GM21381 (cell line): Measurements from ENCODE around the gene CDADC1.
"Not testable (repeated sequence)": the region's sequence is repeated elsewhere in the genome, so short reads cannot be mapped to it uniquely, and the experiment has no call there.

Source experiments
- ATAC-seq: cut with Tn5 transposase; IDR thresholded peaks from one replicate; pipeline ENCODE4 v1.9.1; 2021; ENCODE audit warnings: mild to moderate bottlenecking, moderate library complexity; ENCODE audit not compliant: unreplicated experiment

CDADC1 gene

GRCh38 chr13:49292742-49293486, 45.2 kb downstream of the CDADC1 start:
- ATAC-seq = no peak

DNA sequence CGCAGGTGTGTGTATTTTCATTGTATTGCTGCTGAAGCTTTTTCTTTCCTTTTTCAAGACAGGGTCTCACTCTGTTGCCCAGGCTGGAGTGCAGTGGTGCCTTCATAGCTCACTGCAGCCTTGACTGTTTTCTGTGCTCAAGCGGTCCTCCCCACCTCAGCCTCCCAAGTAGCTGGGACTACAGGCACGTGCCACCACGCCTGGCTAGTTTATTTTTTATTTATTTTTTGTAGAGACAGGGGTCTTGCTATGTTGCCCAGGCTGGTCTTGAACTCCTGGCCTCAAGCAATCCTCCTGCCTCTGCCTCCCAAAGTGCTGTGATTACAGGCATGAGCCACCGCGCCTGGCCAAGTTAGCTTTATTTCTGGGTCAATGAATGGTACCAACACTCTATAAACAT, 47.0 kb downstream of the CDADC1 start:
- not testable (repeated sequence) for ATAC-seq

GRCh38 chr13:49295244-49295643, 47.5 kb downstream of the CDADC1 start:
- ATAC-seq = no peak

GRCh38 chr13:49296659-49297058, 48.9 kb downstream of the CDADC1 start:
- ATAC-seq = no peak

- no peak for ATAC-seq
Measured at GRCh38 chr13:49297338-49297737, 49.6 kb downstream of the CDADC1 start.

DNA sequence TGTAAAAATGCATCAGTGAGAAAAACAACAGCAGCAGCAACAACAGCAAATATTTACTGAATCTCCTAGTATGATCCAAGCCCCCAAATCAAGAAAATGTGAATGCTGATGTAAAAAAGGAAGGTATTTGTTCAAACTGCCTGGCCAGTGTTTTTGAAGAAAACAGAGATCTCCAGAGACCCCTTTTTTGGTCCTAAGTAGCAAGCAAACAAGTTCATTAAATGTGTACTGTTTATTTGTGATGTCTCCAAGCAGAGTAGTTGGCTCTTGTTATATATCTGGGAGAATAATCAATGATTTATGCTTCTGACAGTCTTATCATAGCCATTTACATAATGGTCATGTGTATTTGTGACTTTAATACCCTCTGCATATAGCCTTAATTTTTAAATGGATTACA, 50.7 kb downstream of the CDADC1 start:
- ATAC-seq = no peak

DNA sequence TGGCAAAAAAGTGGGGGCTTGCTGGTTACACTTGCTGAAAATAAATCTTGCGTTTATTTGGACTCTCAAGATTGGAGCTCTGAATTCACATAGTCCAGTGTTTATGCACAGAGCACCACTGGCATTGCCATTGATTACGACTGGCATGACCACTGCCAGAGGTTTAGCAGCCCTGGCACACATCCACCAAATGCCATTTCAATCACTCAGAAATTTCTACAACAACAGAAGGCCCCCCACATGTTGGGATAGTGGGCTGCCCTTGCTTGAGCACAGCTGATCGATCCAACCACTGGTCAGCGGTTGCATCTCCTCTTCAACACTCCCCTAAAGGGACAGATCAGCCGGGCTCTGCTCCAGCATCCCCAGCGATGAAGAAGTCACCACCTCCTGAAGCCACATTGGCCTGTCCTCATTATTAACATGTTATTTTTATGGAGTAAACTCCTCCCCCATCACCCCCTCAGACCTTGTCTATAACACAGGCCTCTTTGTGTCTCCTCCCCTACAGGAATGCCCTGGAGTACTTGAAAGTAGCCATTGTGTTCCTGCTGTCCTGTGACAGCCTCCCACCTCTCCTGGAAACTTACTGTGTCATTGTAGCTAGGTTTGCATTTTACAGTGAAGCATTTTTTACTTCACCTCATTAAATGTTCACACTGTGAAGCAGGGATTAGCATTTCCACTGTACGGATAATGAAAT, 51.3 kb downstream of the CDADC1 start:
- ATAC-seq = no peak

DNA sequence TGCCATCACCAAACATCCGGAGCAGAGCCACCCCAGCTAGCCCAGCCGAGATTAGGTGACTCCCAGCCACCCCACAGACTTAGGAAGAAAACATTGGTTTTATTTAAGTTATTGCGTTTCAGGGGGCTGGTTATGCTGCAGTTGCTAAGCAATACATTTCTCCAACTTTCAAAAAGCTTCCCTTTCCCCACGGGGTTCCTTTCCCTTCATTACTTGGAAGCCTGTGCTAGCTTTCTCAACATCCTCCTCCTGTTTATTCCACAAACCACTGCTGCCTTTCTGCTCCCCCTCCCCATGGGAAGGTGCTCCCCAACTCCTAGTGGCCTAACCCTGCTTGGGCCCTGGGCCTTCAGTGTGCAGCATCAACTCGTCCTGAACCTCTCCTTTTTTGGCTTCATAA, 52.6 kb downstream of the CDADC1 start:
- no peak for ATAC-seq

DNA sequence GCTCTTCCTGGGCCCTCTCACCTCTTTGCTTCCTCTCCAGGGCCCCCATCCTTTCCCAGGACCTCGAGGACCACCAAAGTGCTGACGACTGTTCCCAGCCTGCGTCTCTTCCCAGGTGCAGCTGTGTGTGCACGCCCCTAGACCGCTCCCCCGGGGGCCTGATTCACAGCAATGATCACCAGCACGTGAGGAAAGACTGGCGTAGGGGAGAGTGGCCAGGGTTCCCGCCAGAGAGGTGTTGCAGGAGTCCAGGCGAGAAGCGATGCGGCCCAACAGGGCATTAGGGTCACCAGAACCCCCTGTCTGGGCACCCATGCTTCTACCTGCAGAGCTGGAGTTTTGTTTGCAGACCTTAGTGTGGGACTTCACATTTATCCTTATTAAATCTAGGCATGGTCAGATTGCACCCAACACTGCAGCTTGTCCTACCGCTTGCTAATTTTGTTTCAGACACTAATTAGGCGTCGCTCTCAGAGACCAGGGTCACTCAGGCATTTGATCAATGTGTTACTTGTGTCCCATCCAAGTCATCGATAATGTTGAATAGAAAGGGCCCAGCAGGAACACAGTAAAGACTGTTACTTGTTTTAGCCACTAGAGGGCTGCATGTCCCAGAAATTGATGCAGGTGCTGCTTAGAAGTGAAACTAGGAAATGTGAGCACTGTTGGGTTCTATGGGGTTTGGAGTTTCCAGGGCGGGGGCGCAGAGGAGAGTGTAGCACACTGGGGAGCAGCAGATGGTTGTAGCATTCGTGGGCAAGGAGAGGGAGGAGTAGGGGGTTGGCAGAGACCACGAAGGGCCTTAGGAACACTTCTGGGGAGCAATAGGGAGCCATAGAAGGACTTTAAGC, 53.2 kb downstream of the CDADC1 start:
- ATAC-seq = peak; percentile 89

DNA sequence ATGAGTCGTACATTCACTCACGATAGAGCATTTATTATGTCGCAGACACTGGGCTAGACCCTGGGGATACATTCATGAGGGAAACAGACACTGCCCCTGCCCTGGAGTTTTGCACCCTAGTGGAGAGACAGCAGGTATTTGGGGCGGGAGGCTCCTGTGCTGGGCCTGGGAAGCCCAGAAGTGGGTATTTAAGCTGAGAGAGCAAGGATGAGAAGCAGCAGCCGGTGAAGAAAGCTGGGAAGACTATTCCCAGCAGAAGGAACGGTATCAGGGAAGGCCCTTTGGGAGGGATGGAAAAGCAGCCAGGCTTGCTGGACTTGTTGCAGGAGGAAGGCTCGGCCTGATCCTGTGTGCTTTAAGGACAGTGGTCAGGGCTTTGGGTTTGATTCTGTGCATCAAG, 54.5 kb downstream of the CDADC1 start:
- ATAC-seq = no peak

- no peak for ATAC-seq
Measured at GRCh38 chr13:49302817-49303216, 55.1 kb downstream of the CDADC1 start.

DNA sequence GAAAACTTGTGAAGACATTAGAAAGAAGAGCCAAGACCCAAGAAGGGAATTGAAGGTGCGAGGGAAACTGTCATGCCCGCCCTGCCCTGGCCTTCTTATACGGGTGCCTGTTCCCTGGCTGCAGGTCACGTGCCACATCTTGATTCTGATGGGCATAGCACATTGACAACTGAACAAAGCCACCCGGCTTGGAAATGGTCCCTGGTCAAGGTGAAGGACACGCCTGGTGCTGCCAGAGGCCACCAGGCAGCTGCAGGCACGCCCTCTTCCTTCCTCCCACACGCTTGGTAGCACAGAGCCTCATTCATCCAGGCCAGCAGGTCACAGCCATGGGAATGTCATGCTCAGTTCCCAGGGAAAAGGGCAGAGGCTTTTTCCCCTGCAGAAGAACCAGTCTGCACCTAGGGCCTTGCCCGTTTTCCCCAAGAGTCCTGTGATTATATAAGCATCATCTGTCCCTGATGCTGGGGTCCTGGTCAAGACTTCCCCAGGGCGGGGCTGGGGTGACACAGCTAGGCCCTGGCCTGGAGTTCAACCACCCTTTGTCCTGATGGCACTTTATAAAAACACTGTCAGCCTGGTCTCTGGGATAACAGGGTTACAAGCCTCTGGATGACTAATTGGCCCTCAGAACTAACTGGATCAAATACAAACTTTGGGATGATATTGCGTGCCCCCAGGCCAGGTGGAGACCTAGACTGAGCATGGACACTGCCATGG, 56.0 kb downstream of the CDADC1 start:
- ATAC-seq = no peak

DNA sequence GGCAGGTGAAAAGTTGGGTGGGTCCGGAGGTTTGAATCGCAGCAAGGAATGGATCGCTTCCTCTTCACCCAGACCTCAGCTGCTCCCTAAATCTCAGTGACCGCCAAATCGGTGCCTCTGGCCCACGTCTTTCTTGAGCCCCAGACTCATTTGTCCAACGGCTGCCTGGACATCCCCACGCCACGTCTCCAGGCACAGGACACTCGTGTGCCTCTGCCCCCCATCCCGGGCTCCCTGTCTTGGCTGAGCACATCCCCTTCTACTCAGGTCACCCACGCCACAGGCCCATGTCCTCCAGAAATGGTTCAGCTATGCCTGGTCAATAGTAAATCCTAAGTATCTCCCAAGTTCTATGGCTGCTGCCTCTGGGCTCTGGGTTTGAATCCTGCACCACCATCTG, 56.6 kb downstream of the CDADC1 start:
- no peak for ATAC-seq

GRCh38 chr13:49304763-49305700, 57.3 kb downstream of the CDADC1 start:
- ATAC-seq = no peak

DNA sequence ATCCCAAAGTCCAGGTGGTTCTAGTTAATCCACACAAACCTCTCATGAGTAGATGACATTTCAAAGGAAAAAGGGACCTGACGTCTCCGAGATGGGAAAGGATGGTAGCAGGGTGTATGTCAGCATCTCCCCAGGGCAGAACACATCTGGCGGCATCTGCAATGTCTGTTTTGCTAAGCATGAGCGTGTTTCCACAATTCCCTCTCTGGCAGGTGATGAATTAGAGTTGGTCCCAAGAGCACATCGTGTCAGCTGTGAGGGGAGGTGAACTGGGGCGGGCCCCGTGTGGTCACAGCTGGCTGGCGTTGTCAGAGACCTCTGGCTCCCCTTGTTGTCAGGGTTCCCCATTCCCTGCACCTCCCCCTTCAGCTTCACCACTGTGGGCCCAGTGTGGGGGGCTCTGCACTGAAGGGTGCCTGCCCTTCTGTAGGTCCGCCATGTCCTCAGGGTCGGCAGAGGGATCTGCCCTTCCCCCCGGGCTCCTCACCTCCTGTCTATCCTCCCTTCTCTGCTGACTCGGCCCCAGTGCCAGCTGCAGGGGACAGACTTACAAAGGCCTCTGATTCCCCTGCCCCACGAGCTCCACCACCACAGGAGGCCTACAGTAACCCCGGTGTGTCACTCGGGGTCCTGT, 58.2 kb downstream of the CDADC1 start:
- ATAC-seq = no peak

- no peak for ATAC-seq
Measured at GRCh38 chr13:49307365-49307764, 59.6 kb downstream of the CDADC1 start.

GRCh38 chr13:49308097-49308875, 60.6 kb downstream of the CDADC1 start:
- no peak for ATAC-seq

DNA sequence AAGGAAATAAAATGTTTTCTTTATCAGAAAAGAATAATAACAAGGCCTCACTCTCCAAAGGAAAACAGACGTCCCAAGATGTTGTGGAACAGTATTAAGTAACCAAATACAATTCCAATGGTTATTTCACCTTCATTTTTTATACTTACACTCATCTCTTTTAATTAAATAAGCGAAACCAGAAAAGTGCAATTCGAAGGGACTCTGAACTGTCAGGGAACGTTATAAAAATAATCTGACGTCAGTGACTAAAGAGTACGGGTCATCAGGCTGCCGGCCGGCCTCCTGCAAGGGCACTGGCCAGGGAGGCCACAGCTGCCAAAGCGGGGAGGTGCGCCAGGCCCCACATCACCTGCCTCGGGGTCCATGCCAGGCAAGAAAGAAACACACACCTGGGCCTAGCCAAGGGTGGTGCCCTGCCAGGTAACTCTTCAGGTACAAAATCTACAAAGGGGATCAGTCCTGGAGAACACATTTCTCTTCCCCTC, 61.2 kb downstream of the CDADC1 start:
- ATAC-seq = no peak
